GM19328 (cell line): ENCODE data around the gene KIAA1755.

Experiments used
- ATAC-seq: cut with Tn5 transposase; IDR thresholded peaks from one replicate; pipeline ENCODE4 v1.9.1; 2021; ENCODE audit warnings: mild to moderate bottlenecking, moderate library complexity; ENCODE audit not compliant: unreplicated experiment

KIAA1755 gene

DNA sequence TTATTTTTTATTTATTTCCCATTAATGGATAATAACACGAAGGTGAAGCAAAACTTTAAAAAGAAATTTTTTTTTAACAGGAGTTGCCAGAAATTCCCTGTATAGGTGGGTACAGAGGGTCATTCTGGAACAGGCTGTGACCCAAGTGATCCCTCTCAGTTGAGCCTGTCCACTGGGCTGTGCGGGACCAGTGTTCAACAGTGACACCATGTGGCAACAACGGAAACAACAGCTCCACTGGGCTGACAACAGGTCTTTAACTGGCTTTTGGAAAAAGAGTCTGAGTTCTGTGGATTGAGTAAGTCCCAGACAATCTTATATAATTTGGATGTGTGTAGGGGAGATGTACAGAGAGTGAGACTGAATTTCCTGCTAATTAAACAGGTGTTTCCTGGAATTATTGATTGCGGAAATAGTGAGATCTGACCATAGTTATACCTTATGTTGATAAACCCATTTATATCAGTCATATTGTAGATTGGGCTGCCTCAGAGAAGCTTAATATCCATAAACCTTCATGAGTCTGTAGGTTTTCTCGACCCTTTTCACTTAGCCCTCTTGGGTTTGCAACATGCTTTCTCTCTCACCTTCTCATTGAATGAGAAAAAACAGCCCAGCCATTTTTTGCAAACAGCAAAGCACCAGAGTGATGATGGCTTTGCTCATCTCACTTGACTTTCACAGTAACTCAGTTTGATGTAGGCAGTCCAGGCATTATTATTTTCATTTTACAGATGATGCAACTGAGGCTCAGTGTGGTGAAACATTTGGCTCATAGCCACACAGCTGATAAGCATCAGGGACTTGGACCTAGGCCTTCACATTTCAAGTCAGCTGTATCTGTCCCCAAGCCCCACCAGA lies 17.5 kb downstream of the KIAA1755 start:
- no peak for ATAC-seq

- no peak for ATAC-seq
Observed at GRCh38 chr20:38241201-38241600, 19.3 kb downstream of the KIAA1755 start.

- no peak for ATAC-seq
Observed at GRCh38 chr20:38239441-38239840, 21.1 kb downstream of the KIAA1755 start.

DNA sequence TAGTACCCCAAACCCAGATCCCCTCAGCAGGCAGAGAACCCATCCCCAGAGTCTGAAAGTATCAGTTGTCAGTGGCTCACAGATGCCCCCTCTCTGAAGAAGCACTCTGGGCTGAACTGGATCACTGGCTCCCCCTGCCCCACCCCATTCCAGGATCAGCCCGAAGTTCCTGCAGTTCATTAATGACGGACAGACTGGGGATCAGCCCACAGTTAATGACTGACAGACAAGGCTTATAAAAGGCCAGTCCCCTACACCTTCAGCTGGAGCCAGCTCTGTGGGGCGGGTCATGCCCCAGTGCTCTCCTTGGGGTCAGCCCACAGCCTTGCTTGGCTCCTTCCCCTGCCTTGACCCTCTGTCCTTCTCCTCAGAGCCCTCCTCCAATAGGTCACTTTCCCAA lies 21.7 kb downstream of the KIAA1755 start:
- no peak for ATAC-seq

GRCh38 chr20:38237381-38237780 lies 23.2 kb downstream of the KIAA1755 start:
- ATAC-seq, result no peak

DNA sequence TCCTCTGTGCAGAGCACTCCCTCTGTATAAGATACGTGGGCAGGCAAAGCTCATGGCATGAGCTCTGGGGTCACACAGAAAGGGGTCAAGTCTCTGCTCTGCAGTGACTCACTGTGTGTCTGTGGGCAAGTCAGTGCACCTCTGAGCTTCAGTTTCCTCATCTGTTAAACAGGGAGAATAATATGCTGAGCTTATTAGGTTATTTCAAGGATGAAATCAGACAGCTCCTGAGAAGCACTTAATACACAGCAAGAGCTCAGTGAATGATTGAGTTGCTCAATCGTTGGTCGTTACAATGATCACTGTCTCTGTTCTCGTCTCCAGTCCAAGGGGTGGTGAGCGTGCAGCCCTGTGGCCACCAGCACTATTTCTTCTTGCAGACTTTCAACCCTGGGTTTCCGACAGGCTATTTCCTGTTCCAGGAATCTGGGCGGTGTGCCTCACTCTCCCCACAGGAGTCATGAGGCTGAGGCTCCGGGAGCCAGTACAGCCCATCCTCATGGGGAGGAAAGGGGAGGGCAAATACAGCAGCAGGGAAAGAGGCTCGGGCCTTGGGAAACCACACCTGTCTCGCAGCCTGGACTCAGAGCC lies 28.9 kb downstream of the KIAA1755 start:
- no peak for ATAC-seq

DNA sequence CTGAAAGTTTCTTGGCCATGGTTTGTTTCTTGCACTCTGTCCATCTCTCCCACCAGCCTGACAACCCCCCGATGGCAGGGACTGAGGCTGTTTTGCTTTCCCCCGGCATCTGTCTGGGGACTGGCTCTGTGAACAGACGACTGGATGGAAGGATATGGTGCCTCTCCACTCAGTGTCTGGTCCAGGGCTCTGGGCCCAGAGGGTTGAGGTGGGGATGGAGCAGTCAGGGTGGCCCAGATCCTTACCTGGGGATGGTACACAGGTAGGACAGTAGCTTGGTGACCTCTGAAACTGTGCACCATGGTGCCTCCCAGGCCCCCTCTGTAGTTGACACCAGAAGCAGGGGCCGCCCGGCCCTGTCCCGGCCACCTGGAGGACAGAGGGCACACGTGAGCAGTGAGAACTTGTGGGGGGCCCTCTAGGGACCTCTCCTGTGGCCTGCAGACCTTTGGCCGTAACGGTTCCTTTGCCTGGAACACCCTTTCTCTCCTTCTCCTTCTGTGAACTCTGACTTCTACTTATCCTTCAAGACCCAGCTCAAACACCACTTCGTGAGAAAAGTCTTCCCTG lies 29.5 kb downstream of the KIAA1755 start:
- no peak for ATAC-seq

DNA sequence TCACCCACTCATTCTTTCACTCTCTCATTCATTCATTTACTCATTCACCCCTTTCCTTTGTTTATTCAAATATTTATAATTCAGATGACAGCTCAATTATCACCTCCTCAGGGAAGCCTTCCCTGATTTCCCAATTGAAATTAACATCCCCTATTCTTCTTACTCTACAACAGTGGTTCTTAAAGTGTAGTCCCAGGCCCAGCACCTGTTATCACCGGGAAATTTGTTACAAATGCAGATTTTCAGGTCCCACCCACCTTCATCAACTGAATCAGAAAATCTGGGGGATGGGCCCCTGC lies 30.3 kb downstream of the KIAA1755 start:
- ATAC-seq, result no peak

DNA sequence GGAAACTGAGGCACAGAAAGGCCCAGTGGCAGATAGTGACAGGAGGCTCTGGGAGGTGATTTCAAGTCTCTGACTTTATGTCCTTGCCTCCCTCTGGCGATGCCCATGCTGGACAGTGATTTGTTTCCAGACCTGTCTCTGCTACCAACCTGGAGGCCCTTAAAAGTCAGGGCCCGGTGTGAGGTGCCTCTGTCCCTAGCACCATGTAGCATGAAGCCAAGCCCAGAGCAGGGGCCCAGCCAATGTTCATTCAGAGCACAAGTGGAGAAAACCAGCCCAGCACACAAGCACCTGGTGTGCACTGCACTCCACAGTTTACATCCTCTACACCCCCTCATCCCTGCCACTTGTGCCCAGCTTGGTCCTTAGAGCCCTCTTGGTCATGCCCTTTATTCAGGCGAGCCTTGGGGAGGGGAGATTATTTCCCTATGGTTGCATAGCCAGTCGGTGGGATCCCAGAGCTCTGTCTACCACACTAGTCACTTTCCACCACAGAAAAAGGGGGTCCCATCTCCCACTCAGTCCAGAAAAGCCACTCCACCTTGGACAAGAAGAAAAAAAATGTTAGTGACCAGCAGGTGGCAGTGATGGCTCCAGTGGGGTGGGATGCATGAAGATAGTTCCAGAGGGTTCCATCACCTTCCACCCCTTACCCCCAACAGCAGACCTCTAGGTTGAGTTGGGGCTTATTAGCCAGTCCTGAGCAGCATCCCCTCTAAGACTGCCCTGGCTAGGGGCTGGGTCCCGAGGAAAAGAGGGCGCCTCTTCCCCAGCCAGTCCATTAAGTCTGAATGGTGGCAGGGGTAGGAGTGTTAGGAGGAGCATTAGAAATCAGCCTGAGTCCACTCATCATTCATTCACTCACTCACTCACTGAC lies 30.9 kb downstream of the KIAA1755 start:
- ATAC-seq, result no peak

DNA sequence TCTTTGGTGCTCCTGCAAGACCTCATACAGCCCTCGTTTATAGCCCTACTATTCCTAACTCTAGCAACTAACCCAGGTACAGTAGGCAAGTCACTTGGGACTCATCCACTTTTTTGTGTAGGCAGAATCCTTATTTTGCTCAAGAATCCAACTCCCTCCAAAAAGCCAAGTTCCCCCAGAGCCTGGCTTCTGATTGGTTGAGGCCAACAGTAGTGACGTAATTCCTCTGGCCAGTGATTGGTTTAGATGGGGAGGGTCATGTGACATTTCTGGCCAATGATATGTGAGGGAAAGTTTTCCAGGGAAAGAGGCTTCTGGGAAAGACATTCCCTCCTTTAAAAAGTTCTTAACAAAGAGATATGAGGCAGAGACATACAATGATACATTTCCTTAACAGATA lies 32.1 kb downstream of the KIAA1755 start:
- ATAC-seq, result no peak

- ATAC-seq, result no peak
Observed at GRCh38 chr20:38227420-38228360, 32.8 kb downstream of the KIAA1755 start.

GRCh38 chr20:38226553-38226952 lies 34.0 kb downstream of the KIAA1755 start:
- ATAC-seq, result no peak

GRCh38 chr20:38225900-38226263 lies 34.7 kb downstream of the KIAA1755 start:
- no peak for ATAC-seq

- no peak for ATAC-seq
Observed at GRCh38 chr20:38225240-38225899, 35.2 kb downstream of the KIAA1755 start.

- no peak for ATAC-seq
Observed at GRCh38 chr20:38224531-38224930, 36.0 kb downstream of the KIAA1755 start.

- no peak for ATAC-seq
Observed at GRCh38 chr20:38223743-38224100, 36.8 kb downstream of the KIAA1755 start.

DNA sequence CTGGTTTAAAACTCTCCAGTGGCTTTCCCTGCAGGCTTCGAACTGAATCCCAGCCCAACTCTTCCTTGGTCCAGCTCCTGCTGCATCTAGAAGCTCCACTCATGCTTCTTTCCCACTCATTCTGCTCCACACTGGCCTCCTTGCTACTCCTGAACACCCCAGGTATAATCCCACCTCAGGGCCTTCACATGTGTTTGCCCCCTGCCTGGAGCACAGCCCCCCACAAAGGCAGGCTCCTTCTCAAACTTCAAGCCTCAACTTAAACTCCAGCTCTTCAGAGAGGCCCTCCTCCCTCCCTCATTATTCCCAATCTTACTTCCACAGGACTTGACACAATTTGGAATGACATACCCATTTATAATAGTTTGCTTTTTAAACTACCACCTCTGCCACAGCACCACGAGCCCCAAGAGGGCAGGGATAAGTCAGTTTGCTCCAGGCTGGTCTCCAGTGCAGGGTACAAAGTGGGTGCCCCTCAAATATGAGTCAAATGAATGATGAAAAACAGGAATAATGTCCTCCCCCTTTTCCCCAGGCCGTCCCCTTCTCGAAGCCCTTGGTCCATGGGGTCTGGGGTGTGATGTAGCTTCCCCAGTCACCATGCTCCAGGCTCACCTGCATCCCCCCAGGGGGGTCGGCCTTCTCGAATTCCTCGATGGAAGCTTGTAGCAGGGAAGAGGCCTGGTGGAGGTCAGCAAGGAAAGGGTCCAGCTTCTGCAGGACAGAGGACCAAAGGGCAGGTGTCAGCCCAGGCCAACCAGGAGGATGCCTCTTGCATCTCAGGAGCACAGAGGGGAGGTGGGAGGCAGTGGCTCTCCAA lies 37.4 kb downstream of the KIAA1755 start:
- ATAC-seq, result no peak

DNA sequence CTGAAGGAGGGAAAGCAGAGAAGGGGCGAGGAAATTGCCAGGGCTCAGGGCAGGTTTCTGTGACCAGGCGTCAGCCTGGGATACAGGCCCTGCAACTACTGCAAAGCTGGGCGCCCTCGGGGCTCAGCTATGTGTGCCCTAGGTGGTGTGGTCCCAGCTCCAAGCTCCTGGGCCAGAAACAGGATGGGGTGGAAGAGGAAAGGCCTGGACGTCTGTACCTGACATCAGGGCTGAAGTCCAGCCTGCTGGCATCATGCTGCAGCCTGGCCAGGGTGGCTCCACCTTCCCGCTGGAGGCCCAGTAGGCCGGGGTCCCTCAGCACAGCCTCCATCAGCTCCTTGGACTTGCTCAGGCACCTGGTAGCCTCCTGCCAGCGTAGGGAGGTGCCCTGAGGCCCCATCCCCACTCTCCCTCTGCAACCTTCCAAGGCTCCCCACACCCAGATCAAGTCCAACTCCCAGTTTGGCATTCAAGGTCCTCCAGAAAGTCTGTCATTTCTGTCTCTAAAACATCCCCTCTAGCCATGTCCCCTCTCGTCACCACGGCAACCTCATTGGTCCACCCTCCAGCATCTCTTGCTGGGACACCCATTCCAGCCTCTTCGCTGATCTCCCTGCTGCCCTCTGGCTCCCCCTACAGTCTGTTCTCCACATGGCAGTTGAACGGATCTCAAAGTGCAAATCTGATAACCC lies 38.2 kb downstream of the KIAA1755 start:
- ATAC-seq, result no peak
